MCF 10A (cell line): Measurements from ENCODE around the gene SPATS2L. TPM values are rescaled to one million over a fixed set of nuclear protein-coding genes. Genes with fewer than 3 reads are reported as not detected.

Source experiments
- BruUV-seq: library from RNA; stranded (reverse); fragments of 400-500 nt; replicated peaks from 2 replicates; lab custom pipeline; 2021; lab: Mats Ljungman, UMichigan
- CTCF ChIA-PET: fragments of 300-600 bp; sonication (Branson Sonifier 250); formaldehyde crosslinking; extraction: SDS; loops from one replicate; lab custom pipeline; 2021; ENCODE audit warnings: antibody characterized with exemption, inconsistent platforms; lab: Yijun Ruan, JAX
- POLR2A ChIA-PET: fragments of 300-600, 350-650 bp; sonication (Branson Sonifier 250); formaldehyde crosslinking; extraction: SDS; loops from one replicate; lab custom pipeline; 2020; ENCODE audit warnings: antibody characterized with exemption, inconsistent platforms; lab: Yijun Ruan, JAX
- DNase-seq: peaks from one replicate; pipeline ENCODE4 v3.0.0-alpha.2; 2018; ENCODE audit not compliant: unreplicated experiment
- H3K27ac Mint-ChIP-seq: one replicate; pipeline ENCODE4 v1.8.0; 2022; ENCODE audit warnings: mild to moderate bottlenecking, low read depth, mixed read lengths; ENCODE audit not compliant: unreplicated experiment
- H3K27me3 Mint-ChIP-seq: one replicate; pipeline ENCODE4 v1.8.0; 2022; ENCODE audit warnings: mixed read lengths; ENCODE audit not compliant: insufficient read depth, unreplicated experiment
- H3K36me3 Mint-ChIP-seq: one replicate; pipeline ENCODE4 v1.8.0; 2022; ENCODE audit warnings: mild to moderate bottlenecking, moderate library complexity, mixed read lengths; ENCODE audit not compliant: insufficient read depth, unreplicated experiment
- H3K4me1 Mint-ChIP-seq: one replicate; pipeline ENCODE4 v1.8.0; 2022; ENCODE audit warnings: mixed read lengths; ENCODE audit not compliant: insufficient read depth, unreplicated experiment
- H3K4me3 Mint-ChIP-seq: one replicate; pipeline ENCODE4 v1.8.0; 2022; ENCODE audit warnings: mild to moderate bottlenecking, moderate library complexity, mixed read lengths; ENCODE audit not compliant: unreplicated experiment
- H3K9me3 Mint-ChIP-seq: one replicate; pipeline ENCODE4 v1.8.0; 2022; ENCODE audit warnings: mixed read lengths; ENCODE audit not compliant: unreplicated experiment
- intact Hi-C: fragments of 100-400 bp; cut with micrococcal nuclease; formaldehyde crosslinking; loops from 2 replicates; pipeline ENCODE4 v1.14.1; 2022
- total RNA-seq: library from RNA; stranded (reverse); gene quantifications from 2 replicates; pipeline ENCODE4 v1.2.3, GENCODE V29; 2022
- TF ChIP-seq, protein P1 (sequence below): fragments of 200-600 bp; IDR thresholded peaks from one replicate; pipeline ENCODE4 v1.8.0; 2022; ENCODE audit warnings: antibody characterized with exemption, mild to moderate bottlenecking; ENCODE audit not compliant: unreplicated experiment

The SPATS2L gene
- total RNA-seq, 1 experiment from 2014 or later = 68.3 TPM

DNA sequence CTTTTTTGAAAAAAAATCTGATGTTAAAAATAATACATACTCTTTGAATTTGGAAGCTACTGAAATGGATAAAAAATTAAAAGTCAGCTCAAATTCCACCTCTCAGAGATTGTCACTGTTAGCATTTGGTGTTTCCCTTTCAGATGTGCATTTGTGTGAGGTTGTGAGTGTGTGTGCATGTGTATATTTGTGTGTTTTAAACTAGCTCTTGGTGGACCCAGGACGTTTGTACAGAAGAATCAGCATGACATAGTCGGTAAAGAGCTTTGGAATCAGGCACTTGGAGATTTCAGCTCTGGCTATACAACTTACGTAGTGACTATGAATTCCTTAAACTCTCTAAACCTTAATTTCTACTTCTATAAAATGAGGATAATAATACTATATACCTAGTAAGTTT, 14.5 kb downstream of the SPATS2L start:
- CTCF ChIA-PET = interaction anchor here (0.7 to 3.1 kb wide), 8 partner anchors 9 to 346 kb away, joined by 3 to 16 read pairs (median 3); no protein-coding TSS in a partner anchor

DNA sequence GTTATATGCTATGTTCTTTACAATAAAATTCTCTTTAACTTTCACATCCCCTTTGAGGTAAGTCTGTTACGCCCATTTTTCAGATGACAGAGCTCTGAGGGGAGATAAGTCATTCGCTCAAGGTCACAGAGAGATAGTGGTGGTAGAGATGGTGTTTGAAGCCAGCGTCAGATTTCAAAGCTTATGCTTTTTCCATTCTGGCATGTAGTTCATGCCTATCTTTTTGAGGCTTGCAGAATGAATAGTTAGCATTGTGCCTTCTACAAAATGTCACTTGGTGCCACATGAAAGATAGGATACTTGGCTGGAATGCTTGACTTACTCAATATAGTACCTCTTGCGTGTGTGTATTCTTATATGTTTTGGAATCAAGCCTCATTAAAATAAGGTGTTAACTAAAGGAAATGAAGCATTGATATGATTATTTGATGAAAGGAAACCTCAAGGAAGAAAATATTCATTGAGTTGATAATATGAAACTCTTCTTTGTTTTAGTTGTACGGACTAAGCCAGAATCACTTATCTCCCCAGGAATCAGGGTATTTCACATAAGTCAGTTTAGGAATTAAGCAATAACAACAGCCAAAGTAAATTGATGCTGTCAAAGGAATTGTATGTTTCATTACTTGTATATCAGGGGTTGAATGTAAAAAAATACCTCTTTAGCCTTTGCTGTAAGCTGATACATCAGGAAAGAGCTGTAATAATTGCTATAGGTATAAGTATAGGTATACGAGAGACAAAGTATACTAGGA, 15.5 kb downstream of the SPATS2L start:
- TF ChIP-seq, protein P1, sequence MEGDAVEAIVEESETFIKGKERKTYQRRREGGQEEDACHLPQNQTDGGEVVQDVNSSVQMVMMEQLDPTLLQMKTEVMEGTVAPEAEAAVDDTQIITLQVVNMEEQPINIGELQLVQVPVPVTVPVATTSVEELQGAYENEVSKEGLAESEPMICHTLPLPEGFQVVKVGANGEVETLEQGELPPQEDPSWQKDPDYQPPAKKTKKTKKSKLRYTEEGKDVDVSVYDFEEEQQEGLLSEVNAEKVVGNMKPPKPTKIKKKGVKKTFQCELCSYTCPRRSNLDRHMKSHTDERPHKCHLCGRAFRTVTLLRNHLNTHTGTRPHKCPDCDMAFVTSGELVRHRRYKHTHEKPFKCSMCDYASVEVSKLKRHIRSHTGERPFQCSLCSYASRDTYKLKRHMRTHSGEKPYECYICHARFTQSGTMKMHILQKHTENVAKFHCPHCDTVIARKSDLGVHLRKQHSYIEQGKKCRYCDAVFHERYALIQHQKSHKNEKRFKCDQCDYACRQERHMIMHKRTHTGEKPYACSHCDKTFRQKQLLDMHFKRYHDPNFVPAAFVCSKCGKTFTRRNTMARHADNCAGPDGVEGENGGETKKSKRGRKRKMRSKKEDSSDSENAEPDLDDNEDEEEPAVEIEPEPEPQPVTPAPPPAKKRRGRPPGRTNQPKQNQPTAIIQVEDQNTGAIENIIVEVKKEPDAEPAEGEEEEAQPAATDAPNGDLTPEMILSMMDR = no peak
- H3K27me3 Mint-ChIP-seq = no peaks in the 10 kb centered on the region
- peaks cover 12% of the 10 kb centered on the region for H3K4me1 Mint-ChIP-seq

More for the DNA sequence above, 14.5 kb downstream of the SPATS2L start:
- DNase-seq = no peak
- TF ChIP-seq, protein P1 = no peak
- Mint-ChIP-seq H3K9me3 (no peaks in the 10 kb centered on the region), H3K27ac (no peak overlapping the region), H3K27me3 (no peaks in the 10 kb centered on the region), H3K36me3 (no peaks in the 10 kb centered on the region), H3K4me3 (no peak overlapping the region), H3K4me1 (peaks cover 16% of the 10 kb centered on the region)
- POLR2A ChIA-PET = interaction anchor here (0.6 to 3.3 kb wide), 12 partner anchors 9 to 365 kb away, joined by 3 to 25 read pairs (median 4); partner anchors contain the start of gene SPATS2L
- no TSS peak for BruUV-seq
- intact Hi-C loops = no loop called here

DNA sequence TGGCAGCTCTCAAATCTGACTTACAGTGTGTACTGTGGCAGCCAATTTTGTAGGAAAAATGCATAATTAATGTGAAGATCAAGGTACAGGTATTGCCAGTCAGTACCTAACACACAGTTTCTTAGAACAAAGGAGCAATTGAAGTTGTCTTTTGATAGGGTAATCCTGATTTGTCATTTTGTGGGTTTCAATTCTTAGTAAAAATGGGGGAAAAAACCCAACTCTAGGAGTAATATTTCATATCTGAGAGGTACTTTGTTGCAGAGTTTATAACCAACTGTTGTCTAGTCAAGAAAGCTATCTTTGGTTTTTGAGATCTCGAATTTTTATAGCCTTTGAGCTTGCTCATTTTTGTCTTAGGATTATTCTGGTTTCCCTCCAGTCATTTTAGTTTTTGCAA, 16.1 kb downstream of the SPATS2L start:
- DNase-seq = no peak
- Mint-ChIP-seq H3K27ac (no peak overlapping the region), H3K9me3 (no peaks in the 10 kb centered on the region), H3K4me3 (no peak overlapping the region), H3K36me3 (no peaks in the 10 kb centered on the region), H3K4me1 (peaks cover 12% of the 10 kb centered on the region), H3K27me3 (no peaks in the 10 kb centered on the region)
- ChIA-PET CTCF (interaction anchor here (0.7 to 1.2 kb wide), 4 partner anchors 10 to 156 kb away, joined by 3 to 6 read pairs (median 4); no protein-coding TSS in a partner anchor), POLR2A (interaction anchor here (1.0 to 2.6 kb wide), 2 partner anchors 17 to 22 kb away, joined by 3 to 14 read pairs; partner anchors contain the start of gene SPATS2L)
- BruUV-seq = no TSS peak
- intact Hi-C loops = no loop called here
- TF ChIP-seq, protein P1 = no peak

More for the DNA sequence above, 15.5 kb downstream of the SPATS2L start:
- H3K9me3 Mint-ChIP-seq = no peaks in the 10 kb centered on the region
- CTCF ChIA-PET = interaction anchor here (0.7 to 2.5 kb wide), 3 partner anchors 8 to 337 kb away, joined by 3 to 9 read pairs (median 6); no protein-coding TSS in a partner anchor
- no TSS peak for BruUV-seq
- intact Hi-C loops = no loop called here
- no peak for DNase-seq
- POLR2A ChIA-PET = interaction anchor here (0.6 to 3.3 kb wide), 6 partner anchors 10 to 21 kb away, joined by 3 to 25 read pairs (median 9); partner anchors contain the start of gene SPATS2L
- no peak overlapping the region for H3K27ac Mint-ChIP-seq
- no peaks in the 10 kb centered on the region for H3K36me3 Mint-ChIP-seq
- H3K4me3 Mint-ChIP-seq = no peak overlapping the region

DNA sequence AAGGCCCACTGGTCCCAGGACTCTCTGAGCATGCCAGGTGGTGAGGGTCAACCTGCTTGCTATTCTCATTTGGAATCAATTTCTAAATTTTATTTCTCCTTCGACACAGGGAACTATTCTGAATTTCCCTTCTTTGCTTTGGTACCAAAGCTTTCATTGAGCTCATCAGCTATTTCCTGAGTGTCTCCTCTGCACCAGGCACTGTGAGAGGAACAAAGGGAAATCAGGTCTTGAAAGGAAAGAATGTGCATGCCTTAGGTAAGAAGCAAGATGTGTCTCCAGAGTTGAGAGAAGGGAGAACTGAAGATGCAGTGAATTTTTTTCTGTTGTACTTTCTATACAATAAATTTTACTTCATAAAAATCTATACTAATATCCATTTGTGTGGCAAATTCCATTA, 17.9 kb downstream of the SPATS2L start:
- Mint-ChIP-seq H3K27ac (no peak overlapping the region), H3K36me3 (no peaks in the 10 kb centered on the region), H3K4me1 (peaks cover 12% of the 10 kb centered on the region), H3K9me3 (no peaks in the 10 kb centered on the region), H3K4me3 (no peak overlapping the region), H3K27me3 (no peaks in the 10 kb centered on the region)
- TF ChIP-seq, protein P1 = no peak
- BruUV-seq = no TSS peak
- no peak for DNase-seq
- intact Hi-C loops = no loop called here
- ChIA-PET POLR2A (interaction anchor here (1.5 kb wide), 1 partner anchor 16 kb away, joined by 5 read pairs; no protein-coding TSS in a partner anchor), CTCF (interaction anchor here (1.2 kb wide), 1 partner anchor 15 kb away, joined by 3 read pairs; no protein-coding TSS in a partner anchor)
